VCaP (cell line): Measurements from ENCODE around the gene TRIO.

ENCODE experiments used
- H3K27ac ChIP-seq: fragments of 450-650 bp; 2 replicates; pipeline ENCODE4 v1.5.1; 2017
- CTCF ChIP-seq: fragments of 450-650 bp; conservative IDR thresholded peaks from 2 replicates; pipeline ENCODE4 v1.5.1; 2017; ENCODE audit warnings: mild to moderate bottlenecking, moderate library complexity

TRIO gene

GRCh38 chr5:14414656-14415023 lies 271.5 kb downstream of the TRIO start:
- no peak overlapping the region for H3K27ac ChIP-seq
- no peak for TF ChIP-seq CTCF

GRCh38 chr5:14415024-14415697 lies 272.0 kb downstream of the TRIO start:
- no peak overlapping the region for H3K27ac ChIP-seq
- TF ChIP-seq CTCF = no peak

- no peak overlapping the region for H3K27ac ChIP-seq
- no peak for TF ChIP-seq CTCF
These were observed 272.5 kb downstream of the TRIO start for GRCh38 chr5:14415698-14416074.

- no peak for TF ChIP-seq CTCF
- H3K27ac ChIP-seq = no peak overlapping the region
These were observed 273.6 kb downstream of the TRIO start for GRCh38 chr5:14416621-14417275.

GRCh38 chr5:14417276-14417730 lies 274.2 kb downstream of the TRIO start:
- H3K27ac ChIP-seq = no peak overlapping the region
- TF ChIP-seq CTCF = no peak

GRCh38 chr5:14417792-14418765 lies 274.9 kb downstream of the TRIO start:
- no peak for TF ChIP-seq CTCF
- no peak overlapping the region for H3K27ac ChIP-seq

- no peak for TF ChIP-seq CTCF
- no peak overlapping the region for H3K27ac ChIP-seq
These were observed 276.5 kb downstream of the TRIO start for GRCh38 chr5:14419686-14420085.
